HEK293 (cell line): ENCODE data around the gene SDE2.

ENCODE experiments used
- CTCF ChIP-seq: fragments of 450-650 bp; formaldehyde crosslinking; IDR thresholded peaks from 2 replicates; pipeline ENCODE4 v1.5.1; 2016; ENCODE audit warnings: missing biosample characterization, missing genetic modification characterization
- HIC1 ChIP-seq: fragments of 450-650 bp; formaldehyde crosslinking; IDR thresholded peaks from 2 replicates; pipeline ENCODE4 v1.5.1; 2016; ENCODE audit warnings: missing biosample characterization, missing genetic modification characterization
- KLF16 ChIP-seq: fragments of 450-650 bp; formaldehyde crosslinking; IDR thresholded peaks from 2 replicates; pipeline ENCODE4 v1.5.1; 2017; ENCODE audit warnings: missing biosample characterization, missing genetic modification characterization
- SP2 ChIP-seq: fragments of 450-650 bp; formaldehyde crosslinking; IDR thresholded peaks from 2 replicates; pipeline ENCODE4 v1.5.1; 2016; ENCODE audit warnings: missing biosample characterization, missing genetic modification characterization
- WT1 ChIP-seq: fragments of 450-650 bp; formaldehyde crosslinking; IDR thresholded peaks from 2 replicates; pipeline ENCODE4 v1.5.1; 2016; ENCODE audit warnings: missing biosample characterization, missing genetic modification characterization
- ZBTB11 ChIP-seq: fragments of 450-650 bp; formaldehyde crosslinking; conservative IDR thresholded peaks from 2 replicates; pipeline ENCODE4 v1.5.1; 2016; ENCODE audit warnings: low read depth, missing biosample characterization, missing genetic modification characterization
- ZNF16 ChIP-seq: fragments of 450-650 bp; formaldehyde crosslinking; IDR thresholded peaks from 2 replicates; pipeline ENCODE4 v1.5.1; 2016; ENCODE audit warnings: low read depth, missing biosample characterization, missing genetic modification characterization
- ZNF23 ChIP-seq: fragments of 450-650 bp; formaldehyde crosslinking; IDR thresholded peaks from 2 replicates; pipeline ENCODE4 v1.5.1; 2016; ENCODE audit warnings: missing biosample characterization, missing genetic modification characterization, borderline replicate concordance
- ZNF707 ChIP-seq: fragments of 450-650 bp; formaldehyde crosslinking; IDR thresholded peaks from 2 replicates; pipeline ENCODE4 v1.5.1; 2016; ENCODE audit warnings: missing biosample characterization, missing genetic modification characterization
- ZNF792 ChIP-seq: fragments of 450-650 bp; formaldehyde crosslinking; IDR thresholded peaks from 2 replicates; pipeline ENCODE4 v1.5.1; 2016; ENCODE audit warnings: missing biosample characterization, missing genetic modification characterization

GRCh38 chr1:225974454-225974853, 24.7 kb downstream of the SDE2 start:
- no peak for TF ChIP-seq KLF16
- no peak for TF ChIP-seq CTCF (tag by site-specific recombination)
- TF ChIP-seq ZNF23, result no peak
- no peak for TF ChIP-seq ZNF792 (tag by site-specific recombination)
- no peak for TF ChIP-seq ZBTB11 (tag by site-specific recombination)
- TF ChIP-seq ZNF16 (tag by site-specific recombination), result no peak
- no peak for TF ChIP-seq SP2
- no peak for TF ChIP-seq WT1 (tag by site-specific recombination)
- TF ChIP-seq ZNF707 (tag by site-specific recombination), result no peak
- no peak for TF ChIP-seq HIC1
